Gastrocnemius medialis (tissue), 4 donors: ENCODE measurements around the gene SYT1. TPM values are rescaled to one million over a fixed set of nuclear protein-coding genes. Genes with fewer than 3 reads are reported as not detected.

ENCODE experiments used
- ATAC-seq, 2 donors: fragments of 150-250 bp; one replicate each; pipeline ENCODE4 v1.9.1; 2016
- DNase-seq, 2 donors: peaks; one replicate each; pipeline ENCODE4 v3.0.0-alpha.2; 2019
- H3K27ac ChIP-seq, 4 donors: fragments of 200-600 bp; sonication (generic); 1 replicate in 1 of 4; 2 replicates in 3 of 4; pipeline ENCODE4 v1.5.1; 2016 to 2018; ENCODE audit warnings: mild to moderate bottlenecking in 2 of 4, moderate library complexity in 1 of 4
- H3K27me3 ChIP-seq, 3 donors: fragments of 200-600 bp; sonication (generic) in 2 of 3; 1 replicate in 1 of 3; 2 replicates in 2 of 3; pipeline versions ENCODE4 v1.5.1 to v1.6.0; 2016 to 2019; ENCODE audit warnings: mild to moderate bottlenecking in 1 of 3, moderate library complexity in 1 of 3
- H3K36me3 ChIP-seq, 2 donors: fragments of 200-600 bp; sonication (generic) in 1 of 2; one replicate each; pipeline ENCODE4 v1.5.1; 2017 to 2018
- H3K4me1 ChIP-seq, 2 donors: fragments of 200-600 bp; sonication (generic) in 1 of 2; one replicate each; pipeline ENCODE4 v1.5.1; 2016 to 2017; ENCODE audit warnings: mild to moderate bottlenecking in 2 of 2
- H3K4me3 ChIP-seq, 4 donors: fragments of 200-600 bp; sonication (generic) in 3 of 4; 1 replicate in 1 of 4; 2 replicates in 3 of 4; pipeline ENCODE4 v1.5.1; 2016 to 2019; ENCODE audit warnings: mild to moderate bottlenecking in 2 of 4
- H3K9me3 ChIP-seq, 3 donors: fragments of 200-600 bp; sonication (generic) in 2 of 3; 1 replicate in 1 of 3; 2 replicates in 2 of 3; pipeline ENCODE4 v1.5.1; 2016 to 2019
- CTCF ChIP-seq, 5 experiments: fragments of 450-650 bp in 3 of 5; fragments of 200-600 bp in 2 of 5; sonication (generic) in 2 of 5; IDR thresholded peaks in 4 of 5; conservative IDR thresholded peaks in 1 of 5; 1 replicate in 4 of 5; 2 replicates in 1 of 5; pipeline ENCODE4 v1.5.1; 2016 to 2019; ENCODE audit warnings: antibody characterized with exemption in 5 of 5, mild to moderate bottlenecking in 3 of 5, moderate library complexity in 3 of 5
- POLR2A ChIP-seq, 2 donors: fragments of 450-650 bp; IDR thresholded peaks; one replicate each; pipeline ENCODE4 v1.6.1; 2017; ENCODE audit warnings: antibody characterized with exemption in 2 of 2, mild to moderate bottlenecking in 2 of 2, moderate library complexity in 2 of 2
- in situ Hi-C, 4 donors: fragments of 200-750 bp; cut with MboI; loops; one replicate each; pipeline versions ENCODE4 v1.15.0 to v1.8.0; 2017; ENCODE audit warnings: low sequenced_read_pairs in 4 of 4
- intact Hi-C: fragments of 100-400 bp; cut with DNase I; formaldehyde crosslinking; loops from one replicate; pipeline ENCODE4 v1.15.1; 2023; ENCODE audit warnings: low total_unique reads
- total RNA-seq, 4 donors: library from RNA; depleted of rRNA; stranded (reverse); fragments of >200 nt; gene quantifications; one replicate each; pipeline versions ENCODE4 v1.1.0 to v1.2.3, GENCODE V29; 2016

Gene SYT1
- total RNA-seq, 4 donors from 2014 or later, result 0.13 to 0.88 TPM; not detected in 2

DNA sequence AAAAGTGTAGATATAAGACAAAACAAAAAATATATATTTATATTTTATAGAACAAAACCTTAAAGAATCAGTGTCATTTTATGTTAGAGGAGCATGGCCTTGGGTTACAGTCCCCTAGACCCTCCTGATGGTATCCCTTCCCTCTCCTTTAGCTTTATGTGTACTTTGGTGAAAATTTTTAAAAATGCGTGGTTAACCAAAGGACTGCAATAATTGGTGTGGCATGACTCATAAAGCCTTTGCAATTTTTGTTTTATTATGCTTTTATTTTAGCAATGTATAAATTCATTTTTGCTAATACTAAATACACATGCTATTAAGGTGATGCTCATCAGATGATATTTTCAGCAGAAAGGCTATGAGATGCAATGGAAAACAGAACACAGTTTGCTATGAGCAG, 264.4 kb downstream of the SYT1 start:
- no peak overlapping the region for H3K4me3 ChIP-seq
- in situ Hi-C loops (no loop called here), intact Hi-C loops (no loop called here)
- ATAC-seq (no peak), DNase-seq (no peak)
- no peaks in the 10 kb centered on the region for H3K27me3 ChIP-seq
- TF ChIP-seq CTCF (IDR thresholded peaks at IDR 0.05 in 4 of 5, conservative IDR thresholded peaks at IDR 0.05 in 1 of 5), result no peak
- TF ChIP-seq POLR2A (IDR thresholded peaks at IDR 0.05), result no peak
- no peaks in the 10 kb centered on the region for H3K9me3 ChIP-seq
- no peaks in the 10 kb centered on the region for H3K4me1 ChIP-seq
- H3K27ac ChIP-seq, result no peak overlapping the region
- H3K36me3 ChIP-seq, result no peaks in the 10 kb centered on the region

- no peak for TF ChIP-seq POLR2A (IDR thresholded peaks at IDR 0.05)
- no peak for TF ChIP-seq CTCF (IDR thresholded peaks at IDR 0.05 in 4 of 5, conservative IDR thresholded peaks at IDR 0.05 in 1 of 5)
- no peak for DNase-seq
- H3K27me3 ChIP-seq, result no peaks in the 10 kb centered on the region
Measured at GRCh38 chr12:79138872-79139271, 274.3 kb downstream of the SYT1 start.

DNA sequence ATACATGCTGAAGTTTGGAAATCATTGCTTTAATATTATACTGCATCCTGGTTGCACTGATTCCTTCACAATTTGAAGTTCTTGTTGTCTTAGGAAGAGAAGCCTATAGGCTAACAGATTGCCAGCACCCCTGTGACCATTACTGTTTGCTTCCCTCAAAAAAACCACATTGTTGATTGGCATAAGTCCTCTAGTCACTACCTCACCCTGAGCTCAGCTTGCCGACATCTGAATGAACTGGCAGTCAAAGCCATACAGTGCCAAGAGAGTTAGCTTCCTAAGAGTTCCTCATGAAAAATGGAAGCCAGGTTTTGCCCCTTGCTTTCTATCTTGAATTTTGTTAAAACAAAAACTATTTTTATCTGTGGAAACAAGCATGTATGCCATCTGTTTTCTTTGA, 276.1 kb downstream of the SYT1 start:
- H3K4me1 ChIP-seq, result no peaks in the 10 kb centered on the region
- in situ Hi-C loops (no loop called here), intact Hi-C loops (no loop called here)
- no peaks in the 10 kb centered on the region for H3K9me3 ChIP-seq
- no peaks in the 10 kb centered on the region for H3K27me3 ChIP-seq
- no peaks in the 10 kb centered on the region for H3K36me3 ChIP-seq
- no peak overlapping the region for H3K4me3 ChIP-seq
- DNase-seq (no peak), ATAC-seq (no peak)
- TF ChIP-seq CTCF (IDR thresholded peaks at IDR 0.05 in 4 of 5, conservative IDR thresholded peaks at IDR 0.05 in 1 of 5) (no peak), POLR2A (IDR thresholded peaks at IDR 0.05) (no peak)
- H3K27ac ChIP-seq, result no peak overlapping the region

More at GRCh38 chr12:79138872-79139271, 274.3 kb downstream of the SYT1 start:
- Histone ChIP-seq H3K36me3 (no peaks in the 10 kb centered on the region), H3K4me3 (no peak overlapping the region), H3K9me3 (no peaks in the 10 kb centered on the region), H3K4me1 (no peaks in the 10 kb centered on the region), H3K27ac (no peak overlapping the region)
- in situ Hi-C loops (no loop called here), intact Hi-C loops (no loop called here)
- no peak for ATAC-seq

DNA sequence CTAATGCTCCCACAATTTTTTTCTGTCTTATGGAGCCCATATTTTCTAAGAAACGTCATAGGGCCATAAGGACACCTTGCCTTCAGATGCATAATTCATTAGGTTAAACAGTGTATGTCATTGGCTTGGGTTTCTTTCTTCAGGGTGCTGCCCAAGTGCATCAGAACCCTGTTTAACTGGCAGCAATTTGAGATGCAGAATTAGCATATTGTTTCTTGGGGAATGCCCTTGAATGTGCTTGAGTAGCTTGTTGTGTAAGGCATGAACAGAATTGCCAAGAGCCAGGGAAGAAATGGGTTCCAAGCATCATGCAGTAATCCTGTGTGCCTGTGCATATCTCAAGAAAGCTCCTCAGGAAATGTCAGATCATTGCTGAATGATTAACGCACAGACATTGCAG, 277.2 kb downstream of the SYT1 start:
- ATAC-seq, result no peak
- in situ Hi-C loops, result no loop called here

More for the DNA sequence above, 277.2 kb downstream of the SYT1 start:
- H3K36me3 ChIP-seq, result no peaks in the 10 kb centered on the region
- no peaks in the 10 kb centered on the region for H3K27me3 ChIP-seq
- no peaks in the 10 kb centered on the region for H3K4me1 ChIP-seq
- H3K27ac ChIP-seq, result no peak overlapping the region
- TF ChIP-seq POLR2A (IDR thresholded peaks at IDR 0.05) (no peak), CTCF (IDR thresholded peaks at IDR 0.05 in 4 of 5, conservative IDR thresholded peaks at IDR 0.05 in 1 of 5) (no peak)
- no peaks in the 10 kb centered on the region for H3K9me3 ChIP-seq
- no peak overlapping the region for H3K4me3 ChIP-seq
- intact Hi-C loops, result no loop called here
- DNase-seq, result no peak
